Esophagus squamous epithelium (tissue), 4 donors: ENCODE measurements around the gene SKIDA1.

Experiments
- CTCF ChIP-seq, 6 experiments: fragments of 450-650 bp in 4 of 6; fragments of 200-600 bp in 2 of 6; sonication (generic) in 2 of 6; IDR thresholded peaks; one replicate each; pipeline ENCODE4 v1.5.1; 2016 to 2019; ENCODE audit warnings: antibody characterized with exemption in 6 of 6, mild to moderate bottlenecking in 4 of 6, moderate library complexity in 4 of 6
- POLR2A ChIP-seq, 4 donors: fragments of 450-650 bp; IDR thresholded peaks; one replicate each; pipeline ENCODE4 v1.6.1; 2017; ENCODE audit warnings: antibody characterized with exemption in 4 of 4, mild to moderate bottlenecking in 4 of 4, moderate library complexity in 3 of 4

DNA sequence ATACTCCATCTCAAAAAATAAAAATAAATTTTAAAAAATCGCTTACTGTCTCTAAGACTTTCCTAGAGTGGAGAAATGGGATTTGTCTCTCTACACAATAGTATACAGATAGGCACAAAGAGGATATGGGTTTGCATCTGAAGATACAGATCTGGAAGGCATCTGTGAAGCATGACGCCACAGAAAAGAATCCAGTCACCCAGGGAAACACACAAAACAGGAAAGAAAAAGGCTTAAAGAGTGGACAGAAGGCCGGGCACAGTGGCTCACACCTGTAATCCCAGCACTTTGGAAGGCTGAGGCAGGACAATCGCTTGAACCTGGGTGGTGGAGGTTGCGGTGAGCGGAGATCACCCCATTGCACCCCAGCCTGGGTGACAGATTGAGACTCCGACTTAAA lies 61.3 kb downstream of the SKIDA1 start:
- no peak for TF ChIP-seq CTCF (IDR thresholded peaks at IDR 0.05)
- TF ChIP-seq POLR2A (IDR thresholded peaks at IDR 0.05): no peak
